Neural progenitor cell (in vitro differentiated cells): Measurements from ENCODE around the gene CPO. TPM values are rescaled to one million over a fixed set of nuclear protein-coding genes. Genes with fewer than 3 reads are reported as not detected.

ENCODE experiments used
- DNase-seq: peaks from one replicate; pipeline ENCODE4 v3.0.0-alpha.2; 2016; ENCODE audit warnings: low spot score
- H2AFZ ChIP-seq: fragments of 200-600 bp; sonication (generic); replicated peaks from 2 replicates; pipeline ENCODE4 v1.6.1; 2016; ENCODE audit warnings: antibody characterized with exemption
- H3F3A ChIP-seq: fragments of 200-600 bp; sonication (generic); 2 replicates; pipeline ENCODE4 v1.6.1; 2016; ENCODE audit warnings: antibody characterized with exemption, low read depth
- H3K27ac ChIP-seq: fragments of 200-600 bp; sonication (generic); 2 replicates; pipeline ENCODE4 v1.5.1; 2016; ENCODE audit warnings: mild to moderate bottlenecking
- H3K27me3 ChIP-seq: fragments of 200-600 bp; sonication (generic); 2 replicates; pipeline ENCODE4 v1.6.1; 2016; ENCODE audit warnings: mild to moderate bottlenecking, moderate library complexity
- H3K36me3 ChIP-seq: fragments of 200-600 bp; sonication (generic); 2 replicates; pipeline ENCODE4 v1.5.1; 2016
- H3K4me1 ChIP-seq: fragments of 200-600 bp; sonication (generic); 2 replicates; pipeline ENCODE4 v1.6.1; 2016; ENCODE audit warnings: mixed run types
- H3K4me2 ChIP-seq: fragments of 200-600 bp; sonication (generic); 2 replicates; pipeline ENCODE4 v1.6.1; 2016
- H3K4me3 ChIP-seq: fragments of 200-600 bp; sonication (generic); 2 replicates; pipeline ENCODE4 v1.5.1; 2016
- H3K79me2 ChIP-seq: fragments of 200-600 bp; sonication (generic); 2 replicates; pipeline ENCODE4 v1.6.1; 2016; ENCODE audit warnings: low read depth
- H3K9ac ChIP-seq: fragments of 200-600 bp; sonication (generic); 2 replicates; pipeline ENCODE4 v1.6.1; 2016
- H3K9me3 ChIP-seq: fragments of 200-600 bp; sonication (generic); 2 replicates; pipeline ENCODE4 v1.5.1; 2016; ENCODE audit warnings: low read depth
- H4K20me1 ChIP-seq: fragments of 200-600 bp; sonication (generic); 2 replicates; pipeline ENCODE4 v1.6.1; 2016; ENCODE audit warnings: low read depth
- H3K27ac Mint-ChIP-seq: 3 replicates; pipeline ENCODE4 v1.8.0; 2021; ENCODE audit warnings: mixed read lengths
- H3K27me3 Mint-ChIP-seq: 2 replicates; pipeline ENCODE4 v1.8.0; 2022; ENCODE audit warnings: low read depth, mild to moderate bottlenecking, inconsistent platforms, moderate library complexity, mixed read lengths; ENCODE audit not compliant: insufficient read depth
- H3K36me3 Mint-ChIP-seq: 3 replicates; pipeline ENCODE4 v1.8.0; 2021; ENCODE audit warnings: mixed read lengths
- H3K4me1 Mint-ChIP-seq: 3 replicates; pipeline ENCODE4 v1.8.0; 2021; ENCODE audit warnings: mixed read lengths
- H3K4me3 Mint-ChIP-seq: 3 replicates; pipeline ENCODE4 v1.8.0; 2021; ENCODE audit warnings: mild to moderate bottlenecking, moderate library complexity, mixed read lengths
- H3K9me3 Mint-ChIP-seq: 3 replicates; pipeline ENCODE4 v1.8.0; 2020; ENCODE audit warnings: mixed read lengths
- EZH2 ChIP-seq: fragments of 200-600 bp; sonication (generic); IDR thresholded peaks from 2 replicates; pipeline ENCODE4 v1.6.1; 2017; ENCODE audit warnings: antibody characterized with exemption, mild to moderate bottlenecking, moderate library complexity
- EZH2phosphoT487 ChIP-seq: fragments of 200-600 bp; sonication (generic); IDR thresholded peaks from 2 replicates; pipeline ENCODE4 v1.6.1; 2017; ENCODE audit warnings: antibody characterized with exemption
- total RNA-seq: library from RNA; depleted of rRNA; stranded (reverse); fragments of >200 nt; gene quantifications from 2 replicates; pipeline ENCODE4 v1.2.3, GENCODE V29; 2015; ENCODE audit warnings: low replicate concordance
- TF ChIP-seq, protein P1 (sequence below): fragments of 200-600 bp; sonication (generic); IDR thresholded peaks from 2 replicates; pipeline ENCODE4 v1.5.1; 2017; ENCODE audit warnings: antibody characterized with exemption, mild to moderate bottlenecking

CPO gene
- total RNA-seq, 1 donor from 2014 or later: not detected

DNA sequence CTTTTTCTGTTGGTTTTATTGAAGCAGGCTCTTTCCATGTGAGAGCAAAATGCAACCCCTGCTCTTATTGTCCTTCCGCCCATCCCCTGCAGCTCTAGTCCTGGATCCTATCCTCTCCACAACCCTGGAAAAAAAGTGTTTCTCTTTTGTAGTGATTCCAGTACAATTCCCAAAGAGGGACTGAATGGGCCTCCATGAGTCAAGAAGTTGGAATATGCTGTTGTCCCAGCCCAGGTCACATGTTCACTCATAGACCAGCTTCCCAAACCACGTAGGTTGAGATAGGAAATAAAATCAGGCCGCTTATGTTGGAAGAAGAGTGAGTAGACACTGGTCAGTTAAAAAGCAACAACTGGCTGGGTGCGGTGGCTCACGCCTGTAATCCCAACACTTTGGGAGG lies 39.4 kb downstream of the CPO start:
- Mint-ChIP-seq H3K4me3 (no peak overlapping the region), H3K36me3 (no peaks in the 10 kb centered on the region), H3K4me1 (peaks cover 18% of the 10 kb centered on the region), H3K9me3 (peaks cover 3% of the 10 kb centered on the region), H3K27ac (no peak overlapping the region), H3K27me3 (no peaks in the 10 kb centered on the region)
- no peak overlapping the region for H3K27ac ChIP-seq
- no peak overlapping the region for H3K4me2 ChIP-seq
- no peak for DNase-seq
- no peaks in the 10 kb centered on the region for H4K20me1 ChIP-seq
- H3F3A ChIP-seq: no peaks in the 10 kb centered on the region
- H3K4me1 ChIP-seq: peaks cover 10% of the 10 kb centered on the region
- no peaks in the 10 kb centered on the region for H3K36me3 ChIP-seq
- no peak for TF ChIP-seq EZH2phosphoT487
- H3K27me3 ChIP-seq: no peaks in the 10 kb centered on the region
- no peaks in the 10 kb centered on the region for H3K79me2 ChIP-seq
- H3K9ac ChIP-seq: no peak overlapping the region
- H3K9me3 ChIP-seq: no peaks in the 10 kb centered on the region
- H3K4me3 ChIP-seq: no peak overlapping the region
- H2AFZ ChIP-seq: no peak overlapping the region

DNA sequence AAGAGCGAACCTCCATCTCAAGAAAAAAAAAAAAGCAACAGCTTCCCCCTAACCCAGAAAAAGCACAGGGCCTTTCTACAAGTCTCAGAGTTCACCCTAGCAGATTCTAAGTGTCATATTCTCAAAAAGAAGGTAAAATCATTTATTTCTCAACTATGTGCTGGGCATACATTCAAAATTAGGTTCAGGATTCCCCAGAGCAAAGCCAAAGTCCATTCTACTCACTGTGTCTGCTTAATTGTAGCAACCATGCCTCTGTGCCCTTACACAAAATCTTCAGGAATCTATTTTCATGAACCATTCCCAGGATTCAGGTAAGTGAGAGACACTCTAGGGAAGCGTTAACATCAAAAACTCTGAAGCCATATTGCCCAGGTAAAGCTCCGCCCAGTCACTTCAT lies 40.0 kb downstream of the CPO start:
- H3K9ac ChIP-seq: no peak overlapping the region

DNA sequence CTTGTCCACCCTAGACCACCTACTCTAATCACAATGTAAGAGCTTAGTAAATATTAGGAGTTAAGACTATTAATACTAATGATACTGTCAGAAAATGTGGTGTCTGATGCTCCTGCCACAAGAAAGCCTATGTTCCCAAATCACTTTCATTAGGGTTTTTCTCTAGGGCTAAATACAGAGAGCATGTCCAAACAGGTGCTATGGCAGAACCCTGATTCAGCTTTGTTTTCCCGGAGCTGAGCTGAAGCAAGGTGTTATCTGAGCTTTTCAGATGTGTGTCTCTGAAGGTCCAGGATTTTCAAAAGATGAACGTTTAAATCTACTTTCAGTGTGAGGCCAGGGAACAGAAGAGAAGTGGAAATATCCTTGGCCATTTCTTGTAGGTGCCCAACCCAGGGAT lies 40.6 kb downstream of the CPO start:
- H3K27ac Mint-ChIP-seq: no peak overlapping the region
- peaks cover 18% of the 10 kb centered on the region for H3K4me1 Mint-ChIP-seq
- H3K4me3 ChIP-seq: no peak overlapping the region
- H3F3A ChIP-seq: no peaks in the 10 kb centered on the region
- no peaks in the 10 kb centered on the region for H3K27me3 ChIP-seq
- H3K27me3 Mint-ChIP-seq: no peaks in the 10 kb centered on the region
- no peaks in the 10 kb centered on the region for H4K20me1 ChIP-seq
- no peaks in the 10 kb centered on the region for H3K36me3 ChIP-seq
- H3K27ac ChIP-seq: no peak overlapping the region
- H3K9ac ChIP-seq: no peak overlapping the region
- no peaks in the 10 kb centered on the region for H3K9me3 ChIP-seq
- H3K4me1 ChIP-seq: peaks cover 14% of the 10 kb centered on the region
- peaks cover 3% of the 10 kb centered on the region for H3K9me3 Mint-ChIP-seq
- no peak overlapping the region for H3K4me2 ChIP-seq
- H3K4me3 Mint-ChIP-seq: no peak overlapping the region
- no peak for DNase-seq
- TF ChIP-seq EZH2phosphoT487: no peak
- TF ChIP-seq, protein P1, sequence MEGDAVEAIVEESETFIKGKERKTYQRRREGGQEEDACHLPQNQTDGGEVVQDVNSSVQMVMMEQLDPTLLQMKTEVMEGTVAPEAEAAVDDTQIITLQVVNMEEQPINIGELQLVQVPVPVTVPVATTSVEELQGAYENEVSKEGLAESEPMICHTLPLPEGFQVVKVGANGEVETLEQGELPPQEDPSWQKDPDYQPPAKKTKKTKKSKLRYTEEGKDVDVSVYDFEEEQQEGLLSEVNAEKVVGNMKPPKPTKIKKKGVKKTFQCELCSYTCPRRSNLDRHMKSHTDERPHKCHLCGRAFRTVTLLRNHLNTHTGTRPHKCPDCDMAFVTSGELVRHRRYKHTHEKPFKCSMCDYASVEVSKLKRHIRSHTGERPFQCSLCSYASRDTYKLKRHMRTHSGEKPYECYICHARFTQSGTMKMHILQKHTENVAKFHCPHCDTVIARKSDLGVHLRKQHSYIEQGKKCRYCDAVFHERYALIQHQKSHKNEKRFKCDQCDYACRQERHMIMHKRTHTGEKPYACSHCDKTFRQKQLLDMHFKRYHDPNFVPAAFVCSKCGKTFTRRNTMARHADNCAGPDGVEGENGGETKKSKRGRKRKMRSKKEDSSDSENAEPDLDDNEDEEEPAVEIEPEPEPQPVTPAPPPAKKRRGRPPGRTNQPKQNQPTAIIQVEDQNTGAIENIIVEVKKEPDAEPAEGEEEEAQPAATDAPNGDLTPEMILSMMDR: no peak
- no peak for TF ChIP-seq EZH2
- H2AFZ ChIP-seq: no peak overlapping the region
- H3K79me2 ChIP-seq: no peaks in the 10 kb centered on the region
- no peaks in the 10 kb centered on the region for H3K36me3 Mint-ChIP-seq

More for the DNA sequence above, 40.0 kb downstream of the CPO start:
- Histone ChIP-seq H3K79me2 (no peaks in the 10 kb centered on the region), H3F3A (no peaks in the 10 kb centered on the region), H3K4me1 (peaks cover 14% of the 10 kb centered on the region), H3K9me3 (no peaks in the 10 kb centered on the region), H3K4me2 (no peak overlapping the region), H4K20me1 (no peaks in the 10 kb centered on the region), H3K27me3 (no peaks in the 10 kb centered on the region), H2AFZ (no peak overlapping the region), H3K27ac (no peak overlapping the region), H3K36me3 (no peaks in the 10 kb centered on the region), H3K4me3 (no peak overlapping the region)
- no peak overlapping the region for H3K4me3 Mint-ChIP-seq
- peaks cover 3% of the 10 kb centered on the region for H3K9me3 Mint-ChIP-seq
- H3K36me3 Mint-ChIP-seq: no peaks in the 10 kb centered on the region
- no peak for DNase-seq
- TF ChIP-seq EZH2: no peak
- TF ChIP-seq, protein P1: no peak
- no peak for TF ChIP-seq EZH2phosphoT487
- H3K27ac Mint-ChIP-seq: no peak overlapping the region
- H3K4me1 Mint-ChIP-seq: peaks cover 18% of the 10 kb centered on the region
- no peaks in the 10 kb centered on the region for H3K27me3 Mint-ChIP-seq

DNA sequence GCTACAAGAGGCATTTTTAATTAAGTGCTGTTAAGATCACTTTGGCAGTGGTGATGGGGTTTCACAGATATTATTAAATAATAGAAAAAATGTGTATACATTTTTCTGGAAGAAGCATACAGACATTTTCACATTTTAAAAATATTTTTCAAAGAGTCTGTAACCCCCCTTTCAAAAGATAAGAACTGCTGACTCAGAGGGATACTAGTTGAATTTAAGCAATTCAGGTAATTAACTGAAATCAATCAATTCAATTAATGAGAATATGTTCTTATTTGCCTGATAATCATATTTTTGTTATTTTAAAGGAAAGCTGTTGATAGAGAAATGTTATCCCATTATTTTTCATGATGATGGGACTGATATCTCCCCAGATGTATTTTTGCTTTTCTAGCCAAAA lies 41.1 kb downstream of the CPO start:
- no peaks in the 10 kb centered on the region for H3K27me3 ChIP-seq
- H3K27ac ChIP-seq: no peak overlapping the region
- no peak overlapping the region for H3K4me3 ChIP-seq
- H3K9me3 ChIP-seq: no peaks in the 10 kb centered on the region
- H3K4me2 ChIP-seq: no peak overlapping the region
- TF ChIP-seq EZH2 (no peak), EZH2phosphoT487 (no peak)
- TF ChIP-seq, protein P1: no peak
- no peaks in the 10 kb centered on the region for H4K20me1 ChIP-seq
- no peak overlapping the region for H3K4me3 Mint-ChIP-seq
- no peaks in the 10 kb centered on the region for H3K36me3 Mint-ChIP-seq
- H3K9me3 Mint-ChIP-seq: peaks cover 2% of the 10 kb centered on the region
- peaks cover 14% of the 10 kb centered on the region for H3K4me1 ChIP-seq
- H3K36me3 ChIP-seq: no peaks in the 10 kb centered on the region
- no peak overlapping the region for H3K27ac Mint-ChIP-seq
- no peaks in the 10 kb centered on the region for H3K79me2 ChIP-seq
- DNase-seq: no peak
- no peak overlapping the region for H3K9ac ChIP-seq
- no peak overlapping the region for H2AFZ ChIP-seq
- H3K27me3 Mint-ChIP-seq: no peaks in the 10 kb centered on the region
- H3K4me1 Mint-ChIP-seq: peaks cover 18% of the 10 kb centered on the region
- no peaks in the 10 kb centered on the region for H3F3A ChIP-seq
